HUES6 (cell line): ENCODE measurements around the gene CLCN1.

Experiments used
- H3K27ac ChIP-seq: 2 replicates; pipeline ENCODE4 v1.7.0; 2013; ENCODE audit warnings: low read depth, mild to moderate bottlenecking, low read length, inconsistent platforms
- H3K27me3 ChIP-seq: 2 replicates; pipeline ENCODE4 v1.6.1; 2013; ENCODE audit warnings: low read length; ENCODE audit not compliant: control insufficient read depth, insufficient read depth
- H3K36me3 ChIP-seq: 2 replicates; pipeline ENCODE4 v1.6.1; 2013; ENCODE audit warnings: low read length; ENCODE audit not compliant: control insufficient read depth, insufficient read depth
- H3K4me1 ChIP-seq: 2 replicates; pipeline ENCODE4 v1.6.1; 2013; ENCODE audit warnings: low read length; ENCODE audit not compliant: control insufficient read depth, insufficient read depth
- H3K4me3 ChIP-seq: 2 replicates; pipeline ENCODE4 v1.5.1; 2013; ENCODE audit warnings: low read depth, low read length
- H3K9ac ChIP-seq: one replicate; pipeline ENCODE4 v1.6.1; 2013; ENCODE audit warnings: mild to moderate bottlenecking, low read length
- H3K9me3 ChIP-seq: 2 replicates; pipeline ENCODE4 v1.6.1; 2013; ENCODE audit warnings: low read depth, low read length; ENCODE audit not compliant: control insufficient read depth, insufficient read depth

CLCN1 gene

DNA sequence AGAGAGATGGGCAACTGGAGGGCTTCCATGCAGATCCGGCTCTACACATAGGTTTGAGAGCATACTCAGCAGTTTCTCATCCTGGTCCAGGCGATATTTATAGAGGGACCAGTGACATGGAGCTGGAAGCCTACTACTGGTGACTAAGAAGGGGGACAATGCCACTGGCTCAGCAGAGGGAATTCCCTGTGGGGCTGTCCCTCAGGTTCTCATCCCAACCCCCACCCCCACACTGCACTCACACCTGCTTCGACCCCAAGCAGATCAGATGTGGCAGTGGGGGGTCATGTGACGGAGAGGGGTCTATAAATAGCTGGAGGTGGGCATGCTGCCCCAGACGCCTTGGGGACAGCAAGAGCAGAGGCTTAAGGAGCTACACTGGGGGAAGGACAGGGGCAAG is at the start of gene CLCN1:
CLCN1 (plus strand) TSS at position 336 of the 400 bp plus-strand sequence. CDS start 102 bp downstream, outside the sequence.
- no peaks in the 10 kb centered on the region for H3K9me3 ChIP-seq

DNA sequence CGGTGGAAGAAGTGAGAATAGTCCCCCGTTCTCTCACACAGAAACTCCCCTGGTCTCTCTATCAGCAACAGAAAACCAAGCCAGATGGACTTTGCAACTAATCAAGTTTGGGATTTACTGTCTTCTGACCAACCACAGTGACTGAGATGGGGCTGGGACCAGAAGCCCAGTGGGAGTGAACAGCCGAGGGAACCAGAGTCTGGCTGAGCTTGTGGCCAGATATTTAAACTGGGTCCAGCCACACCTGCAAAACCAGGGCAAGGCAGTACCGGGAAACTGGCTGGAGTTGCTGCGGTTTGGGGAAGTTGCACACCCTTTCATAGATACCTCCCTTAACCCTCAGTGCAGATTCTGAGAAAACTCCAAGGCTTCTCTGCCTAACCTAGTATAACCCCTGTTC is 46.7 kb upstream of the CLCN1 start:
- Histone ChIP-seq H3K36me3 (peaks cover 26% of the 10 kb centered on the region), H3K27ac (no peak overlapping the region), H3K4me1 (no peaks in the 10 kb centered on the region)

More for the DNA sequence above, at the start of gene CLCN1:
- no peaks in the 10 kb centered on the region for H3K36me3 ChIP-seq
- H3K9ac ChIP-seq, result no peak within 1 kb of the TSS
- H3K27me3 ChIP-seq, result no peaks in the 10 kb centered on the region; the same call in 1 of the 2 replicates
- no peak within 1 kb of the TSS for H3K27ac ChIP-seq
- no peaks in the 10 kb centered on the region for H3K4me1 ChIP-seq
- H3K4me3 ChIP-seq, result no peak within 1 kb of the TSS

DNA sequence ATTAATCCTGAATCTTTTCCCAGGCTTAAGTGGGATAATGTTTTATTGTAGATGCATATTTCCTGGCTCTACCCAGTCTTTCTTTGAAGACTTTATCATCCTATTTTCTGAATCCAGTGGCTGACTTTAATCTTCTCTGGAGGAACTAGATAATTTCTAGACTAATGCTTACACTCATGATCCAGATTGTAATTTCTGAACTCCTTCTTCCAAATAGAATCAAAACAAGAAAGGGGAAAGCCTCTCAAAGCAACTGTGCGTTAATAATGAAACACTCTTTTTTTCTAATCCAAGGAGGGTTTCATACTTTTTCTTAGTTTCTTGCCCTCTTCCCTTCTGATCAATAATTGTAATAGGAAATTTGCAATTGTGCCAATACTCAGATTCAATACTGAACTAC is 44.7 kb upstream of the CLCN1 start:
- Histone ChIP-seq H3K27me3 (no peaks in the 10 kb centered on the region), H3K27ac (no peak overlapping the region), H3K9me3 (no peaks in the 10 kb centered on the region), H3K9ac (no peak overlapping the region), H3K36me3 (peaks cover 26% of the 10 kb centered on the region), H3K4me1 (no peaks in the 10 kb centered on the region), H3K4me3 (no peak overlapping the region)

More for the DNA sequence above, 46.7 kb upstream of the CLCN1 start:
- Histone ChIP-seq H3K9me3 (no peaks in the 10 kb centered on the region), H3K4me3 (no peak overlapping the region), H3K27me3 (0 out of 2 replicates have a peak, but pooled peaks cover 2% of the 10 kb centered on the region), H3K9ac (no peak overlapping the region)

DNA sequence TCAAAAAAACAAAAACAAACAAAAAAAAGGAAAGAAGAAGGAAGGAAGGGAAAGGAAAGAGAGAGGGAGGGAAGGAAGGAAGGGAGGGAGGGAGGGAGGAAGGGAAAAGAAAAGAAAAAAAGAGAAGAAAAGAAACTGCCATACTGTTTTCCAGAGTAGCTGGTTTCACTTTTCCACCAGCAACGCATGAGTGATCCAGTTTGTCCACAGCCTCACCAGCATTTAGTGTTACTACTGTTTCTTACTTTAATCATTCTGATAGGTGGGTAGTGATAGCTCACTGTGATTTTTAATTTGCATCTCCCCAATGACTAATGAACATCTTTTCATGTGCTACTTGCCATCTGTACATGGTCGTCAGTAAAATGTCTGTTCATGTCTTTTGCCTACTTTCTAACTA is 43.0 kb upstream of the CLCN1 start:
- Histone ChIP-seq H3K9ac (no peak overlapping the region), H3K27ac (no peak overlapping the region), H3K27me3 (no peaks in the 10 kb centered on the region), H3K36me3 (peaks cover 17% of the 10 kb centered on the region), H3K4me1 (no peaks in the 10 kb centered on the region), H3K4me3 (no peak overlapping the region), H3K9me3 (no peaks in the 10 kb centered on the region)

DNA sequence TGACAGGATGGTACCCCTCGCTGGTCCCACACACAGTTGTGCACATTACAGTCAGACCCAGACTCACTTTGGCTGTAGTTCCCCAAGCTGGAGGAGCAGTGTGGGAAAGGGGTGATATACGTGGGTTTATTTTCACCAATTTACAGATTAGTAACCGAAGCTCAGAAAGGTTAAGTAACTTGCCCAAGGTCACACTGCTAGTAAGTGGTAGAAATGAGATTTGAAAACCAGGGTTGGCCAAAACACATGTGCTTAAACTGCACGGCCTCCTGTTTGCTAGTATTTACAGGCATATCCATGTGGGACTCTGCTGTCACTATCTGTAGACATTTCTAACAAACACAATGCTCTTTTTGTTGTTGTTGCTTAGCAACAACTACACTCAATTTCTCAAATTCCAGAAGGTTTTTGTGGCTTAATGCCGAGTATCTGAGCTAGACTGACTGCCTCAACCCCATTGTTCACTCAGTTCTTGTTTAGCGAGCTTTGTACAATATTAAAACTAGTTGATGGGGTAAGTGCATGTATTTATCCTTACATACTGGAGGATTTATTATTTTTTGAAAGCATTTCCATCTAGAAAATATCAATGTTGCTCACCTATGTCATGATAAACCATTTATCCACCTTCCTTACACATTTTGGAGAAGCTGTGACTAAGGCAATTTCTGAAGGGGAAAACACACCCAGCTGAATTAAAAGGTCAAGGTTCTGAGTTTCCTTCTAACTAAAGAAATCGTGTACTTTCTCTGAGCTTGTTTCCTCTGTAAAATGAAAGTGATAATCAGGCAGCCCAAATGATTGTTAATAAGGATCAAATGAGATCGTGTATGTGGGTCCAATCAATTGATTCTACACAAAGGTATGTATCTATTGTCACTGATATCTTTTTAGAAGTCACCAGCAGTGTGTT is 36.5 kb upstream of the CLCN1 start:
- Histone ChIP-seq H3K4me3 (no peak overlapping the region), H3K27ac (no peak overlapping the region), H3K9me3 (no peaks in the 10 kb centered on the region), H3K27me3 (no peaks in the 10 kb centered on the region), H3K36me3 (no peaks in the 10 kb centered on the region), H3K9ac (no peak overlapping the region), H3K4me1 (peaks cover 15% of the 10 kb centered on the region)

DNA sequence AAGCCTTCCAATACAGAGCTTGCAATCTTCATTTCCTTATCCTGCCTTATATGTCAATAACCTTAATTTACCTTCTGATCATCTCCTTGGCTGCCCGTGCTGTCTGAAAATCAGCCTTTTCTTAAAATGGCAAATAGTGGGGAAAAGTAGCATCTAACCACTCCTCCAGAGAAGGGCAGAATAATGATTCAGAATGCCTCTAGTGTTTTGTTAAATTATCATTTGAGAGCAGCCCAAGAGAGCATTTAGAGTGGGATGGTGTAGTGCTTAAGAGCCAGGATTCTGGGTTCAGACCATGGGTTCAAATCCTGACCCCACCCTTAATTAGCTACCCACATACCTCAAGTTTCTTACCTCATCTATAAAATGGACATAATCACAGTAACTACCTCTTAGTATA is 35.8 kb upstream of the CLCN1 start:
- H3K36me3 ChIP-seq, result no peaks in the 10 kb centered on the region
- H3K4me3 ChIP-seq, result no peak overlapping the region
- H3K9me3 ChIP-seq, result no peaks in the 10 kb centered on the region
- no peaks in the 10 kb centered on the region for H3K27me3 ChIP-seq
- no peak overlapping the region for H3K27ac ChIP-seq
- no peak overlapping the region for H3K9ac ChIP-seq
- H3K4me1 ChIP-seq, result peaks cover 21% of the 10 kb centered on the region

DNA sequence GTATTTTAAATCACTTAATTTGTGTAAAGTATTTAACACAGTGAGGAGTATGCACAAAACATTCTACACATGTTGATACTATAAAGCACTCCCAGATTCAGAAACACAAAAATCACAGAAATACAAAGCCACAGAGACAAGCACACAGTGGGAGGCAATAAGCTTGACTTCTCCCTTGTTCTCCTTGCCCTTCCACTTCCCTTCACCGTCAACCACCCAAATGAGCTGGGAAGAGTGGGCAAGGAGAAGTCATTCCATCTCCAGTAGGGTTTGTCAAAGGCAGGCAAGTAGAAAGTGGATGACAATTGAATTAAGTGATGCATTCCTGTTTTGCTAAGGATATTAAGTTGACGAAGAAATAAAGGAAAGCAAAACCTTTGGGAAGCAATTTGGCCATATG is 35.3 kb upstream of the CLCN1 start:
- Histone ChIP-seq H3K9me3 (no peaks in the 10 kb centered on the region), H3K4me1 (peaks cover 25% of the 10 kb centered on the region), H3K27me3 (no peaks in the 10 kb centered on the region), H3K36me3 (no peaks in the 10 kb centered on the region), H3K4me3 (no peak overlapping the region), H3K27ac (no peak overlapping the region), H3K9ac (no peak overlapping the region)

DNA sequence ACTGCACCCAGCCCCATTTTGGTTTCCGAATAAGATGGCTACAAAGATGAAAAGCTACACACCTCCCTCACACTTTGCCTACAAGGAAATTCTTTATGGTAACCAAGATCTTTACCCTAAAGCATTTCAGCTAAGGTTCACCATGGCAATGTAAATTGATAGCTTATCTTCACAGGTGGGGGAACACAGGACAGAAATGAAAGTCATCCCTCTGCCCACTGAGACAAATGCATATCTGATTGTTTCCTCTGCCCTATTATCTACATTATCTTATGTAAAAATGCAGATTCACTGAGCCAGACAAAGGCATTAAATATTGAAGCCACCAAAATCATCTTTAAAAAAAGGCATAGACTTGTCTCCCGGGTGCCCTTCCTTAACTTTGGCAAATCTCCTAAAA is 34.4 kb upstream of the CLCN1 start:
- Histone ChIP-seq H3K9me3 (no peaks in the 10 kb centered on the region), H3K27me3 (peaks cover 8% of the 10 kb centered on the region), H3K36me3 (no peaks in the 10 kb centered on the region), H3K4me1 (peaks cover 29% of the 10 kb centered on the region), H3K9ac (no peak overlapping the region), H3K27ac (no peak overlapping the region), H3K4me3 (no peak overlapping the region)

DNA sequence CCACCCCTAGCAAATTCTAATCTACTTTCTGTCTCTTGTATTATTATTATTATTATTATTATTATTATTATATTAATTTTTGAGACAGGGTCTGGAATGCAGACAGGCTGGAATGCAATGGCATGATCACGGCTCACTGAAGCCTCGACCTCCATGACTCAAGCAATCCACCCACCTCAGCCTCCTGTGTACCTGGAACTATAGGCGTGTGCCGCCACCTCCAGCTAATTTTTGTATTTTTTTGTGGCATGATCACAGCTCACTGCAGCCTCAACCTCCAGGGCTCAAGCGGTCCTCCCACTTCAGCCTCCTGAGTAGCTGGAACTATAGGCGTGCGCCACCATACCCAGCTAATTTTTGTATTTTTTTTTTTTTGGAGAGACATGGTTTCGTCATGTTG is 33.8 kb upstream of the CLCN1 start:
- H3K27ac ChIP-seq, result no peak overlapping the region
- H3K36me3 ChIP-seq, result no peaks in the 10 kb centered on the region
- H3K4me1 ChIP-seq, result peaks cover 29% of the 10 kb centered on the region
- H3K27me3 ChIP-seq, result peaks cover 14% of the 10 kb centered on the region
- peaks cover 4% of the 10 kb centered on the region; the same call in 1 of the 2 replicates for H3K9me3 ChIP-seq
- no peak overlapping the region for H3K4me3 ChIP-seq
- H3K9ac ChIP-seq, result no peak overlapping the region

DNA sequence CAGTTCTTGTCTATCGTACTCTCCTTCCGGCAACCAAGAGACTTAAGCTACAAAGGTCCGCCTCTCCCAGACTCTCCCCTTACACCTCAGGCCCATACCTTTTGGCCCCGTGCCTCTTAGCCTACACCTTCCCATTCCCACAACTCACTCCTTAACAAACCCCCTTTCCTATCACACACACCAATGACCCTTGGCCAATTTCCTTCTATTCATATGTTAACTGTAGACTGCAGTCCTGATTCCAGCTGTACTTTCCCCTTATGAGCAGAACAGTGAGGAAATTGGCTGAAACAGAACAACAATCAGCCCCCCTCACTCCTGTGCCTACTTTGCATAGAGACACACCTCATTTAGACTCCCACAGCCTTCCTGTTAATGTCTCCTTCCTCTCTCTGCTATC is 32.5 kb upstream of the CLCN1 start:
- no peak overlapping the region for H3K4me3 ChIP-seq
- peaks cover 11% of the 10 kb centered on the region for H3K9me3 ChIP-seq
- H3K27me3 ChIP-seq, result peaks cover 21% of the 10 kb centered on the region
- no peak overlapping the region for H3K27ac ChIP-seq
- H3K36me3 ChIP-seq, result peaks cover 3% of the 10 kb centered on the region; the same call in 1 of the 2 replicates
- H3K4me1 ChIP-seq, result peaks cover 29% of the 10 kb centered on the region
- H3K9ac ChIP-seq, result no peak overlapping the region

DNA sequence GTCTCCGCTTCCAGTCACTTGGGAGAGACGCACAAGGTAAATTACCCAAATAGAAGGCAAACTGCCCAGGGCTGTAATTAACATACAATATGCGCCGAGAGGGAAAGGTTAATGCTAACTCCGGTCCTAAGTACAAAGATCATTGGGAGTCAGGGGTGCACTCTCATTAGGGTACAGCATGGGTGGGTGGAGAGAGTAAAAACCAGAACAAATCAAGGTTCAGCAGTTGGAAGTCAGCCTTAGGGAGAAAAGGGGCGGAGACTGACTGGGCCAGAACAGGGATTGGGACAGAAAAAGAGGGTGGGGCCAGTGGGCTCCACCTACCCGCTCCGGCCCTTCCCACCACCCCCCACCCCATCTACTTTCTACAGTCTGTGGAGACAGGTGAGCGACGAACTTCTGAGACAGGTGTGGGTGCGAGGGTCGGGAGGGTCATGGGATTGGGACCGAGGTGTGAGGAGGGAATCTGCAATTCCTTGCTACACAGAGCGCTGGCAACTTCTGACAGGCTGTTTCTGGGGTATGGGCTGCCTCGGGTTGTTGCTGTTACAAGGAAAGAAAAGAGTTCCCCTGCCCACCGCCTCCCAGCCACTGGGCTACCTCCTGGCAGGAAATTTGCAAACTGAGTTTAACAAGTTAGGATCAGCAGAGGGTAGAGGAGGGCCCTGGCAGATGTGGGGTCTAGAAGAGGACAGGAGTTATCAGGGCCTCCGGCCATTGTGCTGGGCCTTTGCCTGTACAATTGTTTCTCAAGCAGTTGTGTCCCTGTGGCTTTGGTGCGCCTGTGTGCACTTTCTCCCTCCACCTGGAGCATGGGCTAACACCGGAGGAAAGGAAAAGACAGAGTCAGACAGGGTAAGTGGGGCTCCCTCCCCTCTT is 31.1 kb upstream of the CLCN1 start, which contains the start of gene TMEM139:
TMEM139 (plus strand) TSS at position 368 of the 879 bp plus-strand sequence. CDS start 1,000 bp downstream, outside the sequence.
- Histone ChIP-seq H3K9ac (no peak within 1 kb of the TSS), H3K36me3 (peaks cover 3% of the 10 kb centered on the region; the same call in 1 of the 2 replicates), H3K9me3 (peaks cover 11% of the 10 kb centered on the region), H3K27me3 (peaks cover 21% of the 10 kb centered on the region), H3K4me3 (peak within 1 kb of the TSS; percentile 59), H3K4me1 (peaks cover 36% of the 10 kb centered on the region), H3K27ac (no peak within 1 kb of the TSS)
